AG10803 (cell line): ENCODE measurements around the gene TAS2R38.

ENCODE experiments used
- DNase-seq: peaks from one replicate; pipeline ENCODE4 v3.0.0; 2010; ENCODE audit warnings: low read depth
- H3K4me3 ChIP-seq: 2 replicates; pipeline ENCODE4 v1.5.1; 2011; ENCODE audit warnings: mild to moderate bottlenecking, low read length, control low read depth
- CTCF ChIP-seq: conservative IDR thresholded peaks from 2 replicates; pipeline ENCODE4 v1.5.1; 2011; ENCODE audit warnings: mild to moderate bottlenecking, low read length, control low read depth, inconsistent platforms

The TAS2R38 gene

DNA sequence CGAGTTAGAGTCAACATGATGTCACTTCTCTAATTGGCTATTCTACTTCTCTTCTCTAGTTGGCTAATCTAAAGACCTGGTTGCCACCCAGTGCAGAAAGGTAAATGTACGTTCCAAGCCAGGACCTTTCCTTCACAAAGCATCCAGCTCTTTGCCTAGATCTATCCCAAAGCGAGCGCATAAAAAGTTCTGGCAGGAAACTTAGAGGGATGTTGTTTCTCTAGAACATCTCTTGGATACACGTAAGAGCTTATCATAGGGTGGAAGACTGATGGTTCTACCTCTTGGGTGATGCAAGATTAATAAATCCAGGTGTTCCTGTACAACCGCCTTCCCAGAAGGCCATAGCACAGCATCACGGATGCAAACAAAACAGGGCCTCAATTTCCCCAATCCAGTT lies at the start of gene TAS2R38:
Gene TAS2R38, minus strand, starts transcription at position 101 of the 400 bp plus-strand sequence. Its CDS starts 84 bp downstream, at position 17.
- DNase-seq = no peak
- no peak within 1 kb of the TSS for H3K4me3 ChIP-seq
- TF ChIP-seq CTCF = no peak

- TF ChIP-seq CTCF = no peak
- H3K4me3 ChIP-seq = no peak overlapping the region
- no peak for DNase-seq
These were observed 44.6 kb upstream of the TAS2R38 start for GRCh38 chr7:142018154-142018553.

DNA sequence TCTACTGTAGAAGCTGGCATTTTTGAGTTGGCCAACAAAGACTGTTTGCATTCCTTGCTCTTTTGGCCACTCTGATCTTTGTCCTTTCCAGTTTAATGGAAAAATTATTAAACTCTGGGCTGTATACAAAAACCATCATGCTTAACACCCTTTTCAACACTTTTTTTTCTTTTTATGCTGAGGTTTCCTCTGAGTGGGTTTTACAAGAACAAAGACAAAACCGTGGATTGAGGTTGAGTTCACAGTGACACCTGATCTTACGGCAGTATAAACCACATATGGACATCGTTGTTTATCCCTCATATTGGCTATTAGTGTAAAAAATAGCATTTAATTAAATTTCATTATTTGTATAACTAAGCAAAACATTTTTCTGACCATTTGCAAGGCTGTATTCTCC lies 43.9 kb upstream of the TAS2R38 start:
- no peak overlapping the region for H3K4me3 ChIP-seq
- no peak for TF ChIP-seq CTCF
- no peak for DNase-seq

GRCh38 chr7:142012825-142013511 lies 39.4 kb upstream of the TAS2R38 start:
- TF ChIP-seq CTCF = no peak
- no peak overlapping the region for H3K4me3 ChIP-seq
- no peak for DNase-seq

GRCh38 chr7:142010952-142011548 lies 37.5 kb upstream of the TAS2R38 start:
- DNase-seq = no peak
- H3K4me3 ChIP-seq = no peak overlapping the region
- TF ChIP-seq CTCF = no peak

DNA sequence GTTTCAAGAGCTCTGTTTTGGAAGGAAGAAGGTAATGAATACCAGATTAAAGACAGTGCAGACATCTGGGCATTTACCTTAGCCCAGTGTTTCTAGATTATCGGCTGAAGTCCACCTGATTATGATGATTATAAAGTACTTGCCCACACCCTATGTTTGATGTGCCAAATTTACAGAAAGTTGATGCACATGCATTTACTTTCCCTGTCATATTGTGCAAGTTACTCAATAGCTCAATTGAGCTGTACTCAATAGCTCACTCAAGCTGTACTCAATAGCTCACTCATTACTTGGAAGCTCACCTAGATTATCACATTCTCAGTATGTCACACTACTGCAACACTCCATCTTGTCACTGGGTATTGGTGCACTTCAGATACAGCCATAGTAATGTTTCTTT lies 35.6 kb upstream of the TAS2R38 start:
- TF ChIP-seq CTCF = no peak
- H3K4me3 ChIP-seq = no peak overlapping the region
- no peak for DNase-seq

GRCh38 chr7:142006577-142006976 lies 33.0 kb upstream of the TAS2R38 start:
- H3K4me3 ChIP-seq = no peak overlapping the region
- DNase-seq = no peak
- no peak for TF ChIP-seq CTCF
